K562 (cell line): ENCODE measurements around the gene C17orf114.
A peak's percentile ranks its signal among the peaks of the same experiment; 100 is the strongest.

Source experiments
- ESRRB ChIP-seq: fragments of 250-450 bp; sonication (Bioruptor Pico); IDR thresholded peaks from 2 replicates; pipeline ENCODE4 v1.5.0; 2020; ENCODE audit warnings: mild to moderate bottlenecking, moderate library complexity, borderline replicate concordance
- FOXJ3 ChIP-seq: sonication (generic); formaldehyde crosslinking; IDR thresholded peaks from 2 replicates; pipeline ENCODE4 v1.4.0; 2020; ENCODE audit warnings: mild to moderate bottlenecking, missing genetic modification reagents
- HNRNPL ChIP-seq: fragments of 200-400 bp; formaldehyde crosslinking; IDR thresholded peaks from 2 replicates; pipeline ENCODE4 v1.6.1; 2017; ENCODE audit warnings: low read depth, mild to moderate bottlenecking, low read length
- NCOA4 ChIP-seq: fragments of 450-650 bp; IDR thresholded peaks from 2 replicates; pipeline ENCODE4 v1.6.1; 2018; ENCODE audit warnings: mild to moderate bottlenecking; ENCODE audit not compliant: partially characterized antibody
- SETDB1 ChIP-seq: IDR thresholded peaks from one replicate; pipeline ENCODE4 v1.6.1; 2012; ENCODE audit warnings: low read length, control low read depth, inconsistent platforms
- SMAD4 ChIP-seq: fragments of 250-450 bp; sonication (Bioruptor Pico); conservative IDR thresholded peaks from 2 replicates; pipeline ENCODE4 v1.8.0; 2021; ENCODE audit warnings: inconsistent platforms, mild to moderate bottlenecking, moderate library complexity
- TF ChIP-seq, protein P1 (sequence below): fragments of 450-650 bp; IDR thresholded peaks from 2 replicates; pipeline ENCODE4 v1.6.1; 2016; ENCODE audit warnings: mild to moderate bottlenecking, moderate library complexity
- TF ChIP-seq, protein P2 (sequence below): sonication (generic); formaldehyde crosslinking; IDR thresholded peaks from 2 replicates; pipeline ENCODE4 v1.8.0; 2022; ENCODE audit warnings: missing genetic modification reagents, mild to moderate bottlenecking, borderline replicate concordance
- TF ChIP-seq, protein P3 (sequence below): fragments of 450-650 bp; IDR thresholded peaks from 2 replicates; pipeline ENCODE4 v1.6.1; 2018; ENCODE audit not compliant: partially characterized antibody

The C17orf114 gene

DNA sequence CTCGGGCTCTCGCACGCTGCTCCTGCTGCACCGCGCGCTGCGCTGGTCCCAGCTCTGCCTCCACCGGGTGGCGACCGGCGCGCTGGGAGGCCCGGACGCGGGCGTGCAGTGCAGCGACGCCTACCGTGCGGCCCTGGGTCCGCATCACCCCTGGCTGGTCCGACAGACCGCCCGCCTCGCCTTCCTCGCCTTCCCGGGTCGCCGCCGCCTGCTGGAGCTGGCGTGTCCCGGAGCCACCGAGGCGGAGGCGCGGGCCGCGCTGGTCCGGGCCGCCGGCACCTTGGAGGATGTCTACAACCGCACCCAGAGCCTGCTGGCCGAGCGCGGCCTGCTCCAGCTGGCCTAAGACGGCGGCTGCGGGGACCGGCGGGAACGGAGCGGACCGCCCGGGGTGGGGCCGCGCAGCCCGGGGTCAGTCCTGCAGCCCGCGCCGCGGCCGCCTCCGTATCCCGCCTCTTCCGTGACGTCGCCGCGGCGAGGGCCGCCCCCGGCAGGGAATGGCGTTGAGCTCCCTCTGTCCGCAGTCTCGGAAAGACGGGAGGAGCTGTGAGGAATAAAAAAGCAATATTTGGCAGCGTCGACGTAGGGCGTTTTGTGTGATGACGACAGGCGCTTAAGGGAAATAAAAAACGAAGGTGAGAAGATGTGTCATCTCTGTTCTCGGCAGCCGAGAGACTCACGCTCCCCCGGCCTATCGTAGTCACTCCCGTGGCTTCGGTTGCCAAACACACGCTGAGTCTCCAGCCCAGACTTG, 12.0 kb downstream of the C17orf114 start (continued):
- TF ChIP-seq, protein P1, sequence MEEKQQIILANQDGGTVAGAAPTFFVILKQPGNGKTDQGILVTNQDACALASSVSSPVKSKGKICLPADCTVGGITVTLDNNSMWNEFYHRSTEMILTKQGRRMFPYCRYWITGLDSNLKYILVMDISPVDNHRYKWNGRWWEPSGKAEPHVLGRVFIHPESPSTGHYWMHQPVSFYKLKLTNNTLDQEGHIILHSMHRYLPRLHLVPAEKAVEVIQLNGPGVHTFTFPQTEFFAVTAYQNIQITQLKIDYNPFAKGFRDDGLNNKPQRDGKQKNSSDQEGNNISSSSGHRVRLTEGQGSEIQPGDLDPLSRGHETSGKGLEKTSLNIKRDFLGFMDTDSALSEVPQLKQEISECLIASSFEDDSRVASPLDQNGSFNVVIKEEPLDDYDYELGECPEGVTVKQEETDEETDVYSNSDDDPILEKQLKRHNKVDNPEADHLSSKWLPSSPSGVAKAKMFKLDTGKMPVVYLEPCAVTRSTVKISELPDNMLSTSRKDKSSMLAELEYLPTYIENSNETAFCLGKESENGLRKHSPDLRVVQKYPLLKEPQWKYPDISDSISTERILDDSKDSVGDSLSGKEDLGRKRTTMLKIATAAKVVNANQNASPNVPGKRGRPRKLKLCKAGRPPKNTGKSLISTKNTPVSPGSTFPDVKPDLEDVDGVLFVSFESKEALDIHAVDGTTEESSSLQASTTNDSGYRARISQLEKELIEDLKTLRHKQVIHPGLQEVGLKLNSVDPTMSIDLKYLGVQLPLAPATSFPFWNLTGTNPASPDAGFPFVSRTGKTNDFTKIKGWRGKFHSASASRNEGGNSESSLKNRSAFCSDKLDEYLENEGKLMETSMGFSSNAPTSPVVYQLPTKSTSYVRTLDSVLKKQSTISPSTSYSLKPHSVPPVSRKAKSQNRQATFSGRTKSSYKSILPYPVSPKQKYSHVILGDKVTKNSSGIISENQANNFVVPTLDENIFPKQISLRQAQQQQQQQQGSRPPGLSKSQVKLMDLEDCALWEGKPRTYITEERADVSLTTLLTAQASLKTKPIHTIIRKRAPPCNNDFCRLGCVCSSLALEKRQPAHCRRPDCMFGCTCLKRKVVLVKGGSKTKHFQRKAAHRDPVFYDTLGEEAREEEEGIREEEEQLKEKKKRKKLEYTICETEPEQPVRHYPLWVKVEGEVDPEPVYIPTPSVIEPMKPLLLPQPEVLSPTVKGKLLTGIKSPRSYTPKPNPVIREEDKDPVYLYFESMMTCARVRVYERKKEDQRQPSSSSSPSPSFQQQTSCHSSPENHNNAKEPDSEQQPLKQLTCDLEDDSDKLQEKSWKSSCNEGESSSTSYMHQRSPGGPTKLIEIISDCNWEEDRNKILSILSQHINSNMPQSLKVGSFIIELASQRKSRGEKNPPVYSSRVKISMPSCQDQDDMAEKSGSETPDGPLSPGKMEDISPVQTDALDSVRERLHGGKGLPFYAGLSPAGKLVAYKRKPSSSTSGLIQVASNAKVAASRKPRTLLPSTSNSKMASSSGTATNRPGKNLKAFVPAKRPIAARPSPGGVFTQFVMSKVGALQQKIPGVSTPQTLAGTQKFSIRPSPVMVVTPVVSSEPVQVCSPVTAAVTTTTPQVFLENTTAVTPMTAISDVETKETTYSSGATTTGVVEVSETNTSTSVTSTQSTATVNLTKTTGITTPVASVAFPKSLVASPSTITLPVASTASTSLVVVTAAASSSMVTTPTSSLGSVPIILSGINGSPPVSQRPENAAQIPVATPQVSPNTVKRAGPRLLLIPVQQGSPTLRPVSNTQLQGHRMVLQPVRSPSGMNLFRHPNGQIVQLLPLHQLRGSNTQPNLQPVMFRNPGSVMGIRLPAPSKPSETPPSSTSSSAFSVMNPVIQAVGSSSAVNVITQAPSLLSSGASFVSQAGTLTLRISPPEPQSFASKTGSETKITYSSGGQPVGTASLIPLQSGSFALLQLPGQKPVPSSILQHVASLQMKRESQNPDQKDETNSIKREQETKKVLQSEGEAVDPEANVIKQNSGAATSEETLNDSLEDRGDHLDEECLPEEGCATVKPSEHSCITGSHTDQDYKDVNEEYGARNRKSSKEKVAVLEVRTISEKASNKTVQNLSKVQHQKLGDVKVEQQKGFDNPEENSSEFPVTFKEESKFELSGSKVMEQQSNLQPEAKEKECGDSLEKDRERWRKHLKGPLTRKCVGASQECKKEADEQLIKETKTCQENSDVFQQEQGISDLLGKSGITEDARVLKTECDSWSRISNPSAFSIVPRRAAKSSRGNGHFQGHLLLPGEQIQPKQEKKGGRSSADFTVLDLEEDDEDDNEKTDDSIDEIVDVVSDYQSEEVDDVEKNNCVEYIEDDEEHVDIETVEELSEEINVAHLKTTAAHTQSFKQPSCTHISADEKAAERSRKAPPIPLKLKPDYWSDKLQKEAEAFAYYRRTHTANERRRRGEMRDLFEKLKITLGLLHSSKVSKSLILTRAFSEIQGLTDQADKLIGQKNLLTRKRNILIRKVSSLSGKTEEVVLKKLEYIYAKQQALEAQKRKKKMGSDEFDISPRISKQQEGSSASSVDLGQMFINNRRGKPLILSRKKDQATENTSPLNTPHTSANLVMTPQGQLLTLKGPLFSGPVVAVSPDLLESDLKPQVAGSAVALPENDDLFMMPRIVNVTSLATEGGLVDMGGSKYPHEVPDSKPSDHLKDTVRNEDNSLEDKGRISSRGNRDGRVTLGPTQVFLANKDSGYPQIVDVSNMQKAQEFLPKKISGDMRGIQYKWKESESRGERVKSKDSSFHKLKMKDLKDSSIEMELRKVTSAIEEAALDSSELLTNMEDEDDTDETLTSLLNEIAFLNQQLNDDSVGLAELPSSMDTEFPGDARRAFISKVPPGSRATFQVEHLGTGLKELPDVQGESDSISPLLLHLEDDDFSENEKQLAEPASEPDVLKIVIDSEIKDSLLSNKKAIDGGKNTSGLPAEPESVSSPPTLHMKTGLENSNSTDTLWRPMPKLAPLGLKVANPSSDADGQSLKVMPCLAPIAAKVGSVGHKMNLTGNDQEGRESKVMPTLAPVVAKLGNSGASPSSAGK, result peak; percentile 62
- TF ChIP-seq FOXJ3 (CRISPR knock-in tag) (no peak), ESRRB (no peak), NCOA4 (no peak), SETDB1 (no peak), HNRNPL (no peak; the same call in 1 of the 2 replicates), SMAD4 (peak; percentile 83)
- TF ChIP-seq, protein P2, sequence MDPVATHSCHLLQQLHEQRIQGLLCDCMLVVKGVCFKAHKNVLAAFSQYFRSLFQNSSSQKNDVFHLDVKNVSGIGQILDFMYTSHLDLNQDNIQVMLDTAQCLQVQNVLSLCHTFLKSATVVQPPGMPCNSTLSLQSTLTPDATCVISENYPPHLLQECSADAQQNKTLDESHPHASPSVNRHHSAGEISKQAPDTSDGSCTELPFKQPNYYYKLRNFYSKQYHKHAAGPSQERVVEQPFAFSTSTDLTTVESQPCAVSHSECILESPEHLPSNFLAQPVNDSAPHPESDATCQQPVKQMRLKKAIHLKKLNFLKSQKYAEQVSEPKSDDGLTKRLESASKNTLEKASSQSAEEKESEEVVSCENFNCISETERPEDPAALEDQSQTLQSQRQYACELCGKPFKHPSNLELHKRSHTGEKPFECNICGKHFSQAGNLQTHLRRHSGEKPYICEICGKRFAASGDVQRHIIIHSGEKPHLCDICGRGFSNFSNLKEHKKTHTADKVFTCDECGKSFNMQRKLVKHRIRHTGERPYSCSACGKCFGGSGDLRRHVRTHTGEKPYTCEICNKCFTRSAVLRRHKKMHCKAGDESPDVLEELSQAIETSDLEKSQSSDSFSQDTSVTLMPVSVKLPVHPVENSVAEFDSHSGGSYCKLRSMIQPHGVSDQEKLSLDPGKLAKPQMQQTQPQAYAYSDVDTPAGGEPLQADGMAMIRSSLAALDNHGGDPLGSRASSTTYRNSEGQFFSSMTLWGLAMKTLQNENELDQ, result no peak
- TF ChIP-seq, protein P3, sequence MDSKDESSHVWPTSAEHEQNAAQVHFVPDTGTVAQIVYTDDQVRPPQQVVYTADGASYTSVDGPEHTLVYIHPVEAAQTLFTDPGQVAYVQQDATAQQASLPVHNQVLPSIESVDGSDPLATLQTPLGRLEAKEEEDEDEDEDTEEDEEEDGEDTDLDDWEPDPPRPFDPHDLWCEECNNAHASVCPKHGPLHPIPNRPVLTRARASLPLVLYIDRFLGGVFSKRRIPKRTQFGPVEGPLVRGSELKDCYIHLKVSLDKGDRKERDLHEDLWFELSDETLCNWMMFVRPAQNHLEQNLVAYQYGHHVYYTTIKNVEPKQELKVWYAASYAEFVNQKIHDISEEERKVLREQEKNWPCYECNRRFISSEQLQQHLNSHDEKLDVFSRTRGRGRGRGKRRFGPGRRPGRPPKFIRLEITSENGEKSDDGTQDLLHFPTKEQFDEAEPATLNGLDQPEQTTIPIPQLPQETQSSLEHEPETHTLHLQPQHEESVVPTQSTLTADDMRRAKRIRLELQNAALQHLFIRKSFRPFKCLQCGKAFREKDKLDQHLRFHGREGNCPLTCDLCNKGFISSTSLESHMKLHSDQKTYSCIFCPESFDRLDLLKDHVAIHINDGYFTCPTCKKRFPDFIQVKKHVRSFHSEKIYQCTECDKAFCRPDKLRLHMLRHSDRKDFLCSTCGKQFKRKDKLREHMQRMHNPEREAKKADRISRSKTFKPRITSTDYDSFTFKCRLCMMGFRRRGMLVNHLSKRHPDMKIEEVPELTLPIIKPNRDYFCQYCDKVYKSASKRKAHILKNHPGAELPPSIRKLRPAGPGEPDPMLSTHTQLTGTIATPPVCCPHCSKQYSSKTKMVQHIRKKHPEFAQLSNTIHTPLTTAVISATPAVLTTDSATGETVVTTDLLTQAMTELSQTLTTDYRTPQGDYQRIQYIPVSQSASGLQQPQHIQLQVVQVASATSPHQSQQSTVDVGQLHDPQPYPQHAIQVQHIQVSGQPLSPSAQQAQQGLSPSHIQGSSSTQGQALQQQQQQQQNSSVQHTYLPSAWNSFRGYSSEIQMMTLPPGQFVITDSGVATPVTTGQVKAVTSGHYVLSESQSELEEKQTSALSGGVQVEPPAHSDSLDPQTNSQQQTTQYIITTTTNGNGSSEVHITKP, result peak; percentile 16
